ENCODE measurements around the gene DCAF17.

- TF ChIP-seq CTCF (conservative IDR thresholded peaks at IDR 0.05; ENCODE audit: low read length) (no peak), EZH2phosphoT487 (IDR thresholded peaks at IDR 0.05; ENCODE audit: borderline replicate concordance, low read depth, low read length) (no peak)
These were observed 88.2 kb downstream of the DCAF17 start, which contains the start of gene CYBRD1 for GRCh38 chr2:171522052-171522787.
